Breast epithelium (tissue), 3 donors: ENCODE data around the gene TFAP2B.

Experiments used
- CTCF ChIP-seq, 3 donors: fragments of 450-650 bp; IDR thresholded peaks; one replicate each; pipeline ENCODE4 v1.5.1; 2016 to 2017; ENCODE audit warnings: antibody characterized with exemption in 3 of 3, mild to moderate bottlenecking in 3 of 3, moderate library complexity in 3 of 3
- POLR2A ChIP-seq: fragments of 450-650 bp; IDR thresholded peaks from one replicate; pipeline ENCODE4 v1.6.1; 2016; ENCODE audit warnings: antibody characterized with exemption, mild to moderate bottlenecking, moderate library complexity

- no peak for TF ChIP-seq CTCF (IDR thresholded peaks at IDR 0.05)
- no peak for TF ChIP-seq POLR2A
Observed at GRCh38 chr6:50778696-50779095, 40.0 kb upstream of the TFAP2B start.
